HT-29 (cell line): ENCODE measurements around the gene RNASEH1. TPM values are rescaled to one million over a fixed set of nuclear protein-coding genes. Genes with fewer than 3 reads are reported as not detected.
A peak's percentile ranks its signal among the peaks of the same experiment; 100 is the strongest.
"Not testable (repeated sequence)": the region's sequence is repeated elsewhere in the genome, so short reads cannot be mapped to it uniquely, and the experiment has no call there.

ENCODE experiments used
- DNase-seq: peaks from one replicate; pipeline ENCODE4 v3.0.0-alpha.2; 2015; ENCODE audit warnings: low spot score
- total RNA-seq: library from RNA; depleted of rRNA; stranded (reverse); fragments of >200 nt; shearing (Covaris generic); gene quantifications from 2 replicates; pipeline ENCODE4 v1.2.3, GENCODE V29; 2014; rRNA removed

RNASEH1 gene
- total RNA-seq, 1 experiment from 2014 or later: 20.0 TPM

- peak; percentile 70 for DNase-seq
Observed at GRCh38 chr2:3519255-3520205, 38.6 kb downstream of the RNASEH1 start, which contains the start of gene ADI1. TSS of gene ADI1 (minus strand) at chr2:3519531. CDS start at chr2:3519487, 44 bp downstream.

GRCh38 chr2:3518496-3519254 is 39.5 kb downstream of the RNASEH1 start:
- DNase-seq: peak; percentile 95

GRCh38 chr2:3517948-3518495 is 40.1 kb downstream of the RNASEH1 start:
- DNase-seq: no peak

DNA sequence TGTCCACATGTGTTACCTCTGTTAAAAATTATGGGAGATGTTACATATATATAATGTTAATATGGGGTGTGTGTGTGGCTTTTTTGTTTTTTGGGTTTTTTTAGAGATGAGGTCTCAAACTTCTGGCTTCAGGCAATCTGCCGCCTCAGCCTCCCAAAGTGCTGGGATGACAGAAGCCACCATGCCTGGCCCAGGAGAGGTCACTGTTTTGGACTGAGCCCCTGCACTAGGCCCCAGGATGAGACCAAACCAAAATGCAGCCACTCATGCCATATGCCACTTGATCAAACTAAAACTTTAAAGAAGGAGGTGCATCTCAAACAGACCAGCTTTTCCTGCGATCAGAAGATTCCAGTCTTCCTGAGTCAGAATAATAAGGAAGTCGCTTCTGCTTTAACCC is 41.3 kb downstream of the RNASEH1 start:
- DNase-seq: no peak

DNA sequence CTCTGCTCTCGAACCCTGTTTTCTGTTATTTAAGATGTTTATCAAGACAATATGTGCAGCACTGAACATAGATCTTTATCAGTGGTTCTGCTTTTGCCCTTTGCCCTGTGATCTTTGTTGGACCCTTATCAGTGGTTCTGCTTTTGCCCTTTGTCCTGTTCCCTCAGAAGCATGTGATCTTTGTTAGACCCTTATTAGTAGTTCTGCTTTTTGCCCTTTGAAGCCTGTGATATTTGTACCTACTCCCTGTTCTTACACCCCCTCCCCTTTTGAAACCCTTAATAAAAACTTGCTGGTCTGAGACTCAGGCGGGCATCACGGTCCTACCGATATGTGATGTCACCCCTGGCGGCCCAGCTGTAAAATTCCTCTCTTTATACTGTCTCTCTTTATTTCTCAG is 42.7 kb downstream of the RNASEH1 start:
- not testable (repeated sequence) for DNase-seq

GRCh38 chr2:3513026-3513810 is 44.9 kb downstream of the RNASEH1 start:
- no peak for DNase-seq

DNA sequence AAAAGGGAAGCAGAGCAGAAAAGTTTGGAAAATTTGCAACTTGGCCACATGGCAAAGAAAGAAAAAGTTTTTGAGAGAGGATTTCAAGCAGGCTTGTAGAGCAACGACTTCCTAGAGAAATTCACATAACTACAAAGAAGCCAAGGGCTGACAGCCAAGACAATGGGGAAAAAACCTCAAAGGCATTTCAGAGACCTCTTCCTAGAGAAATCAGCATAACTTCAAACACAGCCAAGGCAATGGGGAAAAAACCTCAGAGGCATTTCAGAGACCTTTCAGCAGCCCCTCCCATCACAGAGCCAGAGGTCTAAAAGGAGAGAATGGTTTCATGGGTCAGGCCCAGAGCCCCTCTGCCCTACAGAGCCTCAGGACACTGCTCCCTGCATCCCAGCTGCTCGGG is 46.0 kb downstream of the RNASEH1 start:
- DNase-seq: no peak

GRCh38 chr2:3505771-3506170 is 52.4 kb downstream of the RNASEH1 start:
- peak; percentile 53 for DNase-seq

- DNase-seq: no peak
Observed at GRCh38 chr2:3504741-3505140, 53.4 kb downstream of the RNASEH1 start.

DNA sequence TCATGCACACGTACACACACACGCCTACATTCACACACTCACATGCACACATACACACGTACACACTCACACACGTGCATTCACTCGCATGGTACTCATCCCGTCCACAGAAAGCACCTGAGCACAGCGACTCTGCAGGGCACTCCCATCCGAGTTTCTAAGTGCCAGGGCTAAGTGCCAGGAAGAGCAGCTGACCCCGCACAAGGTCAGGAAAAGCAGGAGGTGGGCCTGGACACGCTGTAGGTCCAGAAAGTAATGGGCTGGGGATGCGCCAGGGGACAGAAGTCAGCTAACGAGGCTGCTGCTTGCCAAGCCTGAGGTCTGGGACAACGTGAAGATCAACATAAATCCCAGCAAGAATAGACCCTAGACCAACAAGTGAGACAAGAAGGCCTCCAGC is 54.6 kb downstream of the RNASEH1 start:
- no peak for DNase-seq

DNA sequence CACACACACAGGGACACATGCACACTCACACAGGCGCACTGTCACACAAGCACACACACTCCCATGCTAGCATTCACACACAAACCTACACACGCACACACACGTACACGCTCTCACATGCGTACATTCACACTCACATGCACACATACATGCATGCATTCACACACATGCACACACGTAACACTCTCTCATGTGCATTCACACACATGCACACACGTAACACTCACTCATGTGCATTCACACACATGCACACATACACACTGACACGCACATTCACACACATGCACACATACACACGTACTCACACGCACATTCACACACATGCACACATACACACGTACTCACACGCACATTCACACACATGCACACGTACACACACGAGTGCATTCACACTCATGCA is 55.1 kb downstream of the RNASEH1 start:
- DNase-seq: no peak

- DNase-seq: no peak
Observed at GRCh38 chr2:3500326-3500899, 57.7 kb downstream of the RNASEH1 start.

DNA sequence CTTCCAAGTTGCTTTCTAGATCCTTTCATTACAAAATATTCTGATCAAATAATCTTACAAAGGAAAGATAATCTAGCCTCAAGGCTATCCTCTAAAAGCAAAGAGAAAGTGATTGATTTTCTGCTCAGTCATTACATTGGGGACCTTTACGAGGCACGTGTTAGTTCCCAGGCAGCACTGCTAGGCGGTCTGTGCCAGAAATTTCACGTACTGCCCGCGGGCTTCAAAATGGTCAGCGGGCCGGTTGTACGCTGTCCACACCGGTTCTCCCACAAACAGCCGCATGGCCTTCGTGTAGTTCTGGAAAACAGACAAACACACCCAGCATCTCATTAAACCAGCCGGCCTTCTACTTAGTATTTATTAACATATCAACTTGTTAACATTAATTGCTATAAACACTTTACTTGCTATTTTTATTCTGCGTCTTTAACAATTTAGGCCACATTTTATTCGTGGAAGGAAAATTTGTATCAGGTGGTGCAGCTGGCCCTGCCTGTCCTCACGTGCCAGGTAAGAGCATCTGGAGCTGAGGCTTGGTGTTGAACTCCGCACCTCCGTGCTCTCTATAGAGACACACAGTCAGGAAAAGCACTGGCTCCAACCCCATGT is 59.2 kb downstream of the RNASEH1 start:
- DNase-seq: no peak

DNA sequence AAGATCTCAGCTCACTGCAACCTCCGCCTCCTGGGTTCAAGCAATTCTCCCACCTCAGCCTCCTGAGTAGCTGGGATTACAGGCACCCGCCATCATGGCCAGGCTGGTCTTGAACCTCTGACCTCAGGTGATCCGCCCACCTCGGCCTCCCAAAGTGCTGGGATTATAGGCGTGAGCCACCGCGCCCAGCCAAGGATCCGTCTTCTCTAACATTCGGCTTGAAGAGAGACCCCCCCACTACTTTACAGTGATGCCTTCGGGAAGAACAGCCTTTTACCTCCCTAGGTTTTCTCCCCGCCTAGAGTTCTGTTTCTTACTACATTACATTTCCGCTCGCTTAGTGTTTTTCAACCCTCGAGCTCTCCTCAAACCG is 61.4 kb downstream of the RNASEH1 start:
- not testable (repeated sequence) for DNase-seq

Other genes starting within 250 kb of the RNASEH1 start
- gene EIPR1, start 180.5 kb downstream of the RNASEH1 start, total RNA-seq: 82.2 and 83.8 TPM in 2 replicates
- gene TRAPPC12, start 178.6 kb downstream of the RNASEH1 start, total RNA-seq: 77.7 and 86.8 TPM in 2 replicates
- gene ADI1, start 38.8 kb downstream of the RNASEH1 start, total RNA-seq: 41.7 and 47.4 TPM in 2 replicates
- gene RPS7, start 16.9 kb upstream of the RNASEH1 start, total RNA-seq: 1,412 and 1,563 TPM in 2 replicates
- not detected in 2 replicates for gene COLEC11, start 36.8 kb upstream of the RNASEH1 start, total RNA-seq
- gene ALLC, start 99.9 kb upstream of the RNASEH1 start, total RNA-seq: not detected in 2 replicates
- gene DCDC2C, start 145.2 kb upstream of the RNASEH1 start, total RNA-seq: not detected in 2 replicates